Brain microvascular endothelial cell (primary cell): ENCODE measurements around the gene FLT3.

Source experiments
- DNase-seq: peaks from one replicate; pipeline ENCODE4 v3.0.0-alpha.2; 2020
- H3K27ac ChIP-seq: fragments of 250-450 bp; sonication (Bioruptor Pico); 2 replicates; pipeline ENCODE4 v1.5.1; 2020; ENCODE audit warnings: mild to moderate bottlenecking, moderate library complexity
- H3K27me3 ChIP-seq: fragments of 250-450 bp; sonication (Bioruptor Pico); replicated peaks from 2 replicates; pipeline ENCODE4 v1.5.1; 2020; ENCODE audit warnings: mild to moderate bottlenecking
- H3K36me3 ChIP-seq: fragments of 250-450 bp; sonication (Bioruptor Pico); replicated peaks from 2 replicates; pipeline ENCODE4 v1.5.1; 2020; ENCODE audit warnings: mild to moderate bottlenecking
- H3K4me3 ChIP-seq: 2 replicates; pipeline ENCODE4 v1.5.1; 2011; ENCODE audit warnings: low read depth, mild to moderate bottlenecking, control low read depth, low read length, moderate library complexity
- in situ Hi-C: cut with HindIII; loops from 2 replicates; pipeline ENCODE4 v1.10.0; 2017; ENCODE audit warnings: low sequenced_read_pairs, low pct_ligation_motif_present
- TF ChIP-seq, protein P1 (sequence below): IDR thresholded peaks from 2 replicates; pipeline ENCODE4 v1.5.1; 2011; ENCODE audit warnings: low read depth, mild to moderate bottlenecking, moderate library complexity, low read length, control low read depth, inconsistent platforms; ENCODE audit errors: missing control alignments

Gene FLT3

GRCh38 chr13:28031220-28031895 lies 69.0 kb downstream of the FLT3 start:
- in situ Hi-C loops, result no loop called here
- H3K27me3 ChIP-seq, result no peaks in the 10 kb centered on the region
- no peak overlapping the region for H3K27ac ChIP-seq

GRCh38 chr13:28027607-28028364 lies 72.6 kb downstream of the FLT3 start:
- TF ChIP-seq, protein P1, sequence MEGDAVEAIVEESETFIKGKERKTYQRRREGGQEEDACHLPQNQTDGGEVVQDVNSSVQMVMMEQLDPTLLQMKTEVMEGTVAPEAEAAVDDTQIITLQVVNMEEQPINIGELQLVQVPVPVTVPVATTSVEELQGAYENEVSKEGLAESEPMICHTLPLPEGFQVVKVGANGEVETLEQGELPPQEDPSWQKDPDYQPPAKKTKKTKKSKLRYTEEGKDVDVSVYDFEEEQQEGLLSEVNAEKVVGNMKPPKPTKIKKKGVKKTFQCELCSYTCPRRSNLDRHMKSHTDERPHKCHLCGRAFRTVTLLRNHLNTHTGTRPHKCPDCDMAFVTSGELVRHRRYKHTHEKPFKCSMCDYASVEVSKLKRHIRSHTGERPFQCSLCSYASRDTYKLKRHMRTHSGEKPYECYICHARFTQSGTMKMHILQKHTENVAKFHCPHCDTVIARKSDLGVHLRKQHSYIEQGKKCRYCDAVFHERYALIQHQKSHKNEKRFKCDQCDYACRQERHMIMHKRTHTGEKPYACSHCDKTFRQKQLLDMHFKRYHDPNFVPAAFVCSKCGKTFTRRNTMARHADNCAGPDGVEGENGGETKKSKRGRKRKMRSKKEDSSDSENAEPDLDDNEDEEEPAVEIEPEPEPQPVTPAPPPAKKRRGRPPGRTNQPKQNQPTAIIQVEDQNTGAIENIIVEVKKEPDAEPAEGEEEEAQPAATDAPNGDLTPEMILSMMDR, result no peak
- no peaks in the 10 kb centered on the region for H3K36me3 ChIP-seq
- in situ Hi-C loops, result no loop called here
- no peak overlapping the region for H3K4me3 ChIP-seq
- no peaks in the 10 kb centered on the region for H3K27me3 ChIP-seq
- H3K27ac ChIP-seq, result no peak overlapping the region
- DNase-seq, result no peak

More at GRCh38 chr13:28031220-28031895, 69.0 kb downstream of the FLT3 start:
- Histone ChIP-seq H3K4me3 (no peak overlapping the region), H3K36me3 (no peaks in the 10 kb centered on the region)
- no peak for DNase-seq
- TF ChIP-seq, protein P1, result no peak

DNA sequence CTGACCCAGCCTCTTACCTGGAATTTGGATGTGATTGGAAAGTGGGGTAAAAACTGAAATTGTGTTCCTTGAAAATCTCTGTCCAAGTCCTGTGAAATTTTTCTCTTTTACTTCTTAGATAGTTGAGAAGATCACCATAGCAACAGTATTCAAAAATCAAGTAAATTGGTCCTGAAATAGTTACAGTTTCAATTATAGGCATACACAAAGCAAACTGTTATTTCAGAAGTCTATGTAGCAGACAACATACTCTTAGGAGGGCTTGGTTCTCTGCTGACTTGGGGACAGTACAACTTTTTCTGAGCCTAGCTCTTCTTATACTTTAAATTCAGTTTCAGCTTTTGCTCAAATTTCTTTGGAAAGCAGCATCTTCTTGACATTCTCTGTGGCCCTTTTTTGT lies 73.3 kb downstream of the FLT3 start:
- H3K36me3 ChIP-seq, result no peaks in the 10 kb centered on the region
- H3K27me3 ChIP-seq, result no peaks in the 10 kb centered on the region
- TF ChIP-seq, protein P1, result no peak
- in situ Hi-C loops, result no loop called here
- no peak overlapping the region for H3K27ac ChIP-seq
- no peak overlapping the region for H3K4me3 ChIP-seq
- DNase-seq, result no peak

DNA sequence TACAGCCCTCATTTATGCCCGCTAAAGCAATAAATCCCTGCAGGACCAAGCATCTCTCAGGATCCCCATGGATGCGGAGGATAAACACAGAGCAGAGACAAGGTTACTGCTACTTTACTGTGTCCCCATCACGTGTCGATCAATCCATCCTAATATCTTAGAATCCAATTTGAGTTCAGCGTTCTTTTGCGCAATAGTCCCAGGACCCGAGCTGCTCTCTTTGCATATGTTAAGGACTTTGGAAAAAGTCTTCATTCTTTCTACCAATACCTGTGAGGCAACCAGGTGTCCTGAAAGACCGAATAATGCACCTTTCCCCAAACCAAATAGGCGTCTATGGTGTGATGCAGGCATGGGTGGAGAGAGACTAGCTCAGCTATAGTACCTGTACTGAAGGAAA lies 73.9 kb downstream of the FLT3 start:
- Histone ChIP-seq H3K27me3 (no peaks in the 10 kb centered on the region), H3K36me3 (no peaks in the 10 kb centered on the region), H3K27ac (no peak overlapping the region), H3K4me3 (no peak overlapping the region)
- in situ Hi-C loops, result no loop called here
- DNase-seq, result no peak
- TF ChIP-seq, protein P1, result no peak

GRCh38 chr13:28022848-28023518 lies 77.4 kb downstream of the FLT3 start:
- no peak for DNase-seq
- in situ Hi-C loops, result no loop called here
- Histone ChIP-seq H3K36me3 (no peaks in the 10 kb centered on the region), H3K27ac (no peak overlapping the region), H3K4me3 (no peak overlapping the region), H3K27me3 (no peaks in the 10 kb centered on the region)
- TF ChIP-seq, protein P1, result no peak
